T-helper 22 cell (primary cell): Measurements from ENCODE around the gene HOXB1.
A peak's percentile ranks its signal among the peaks of the same experiment; 100 is the strongest.
"Not testable (repeated sequence)": the region's sequence is repeated elsewhere in the genome, so short reads cannot be mapped to it uniquely, and the experiment has no call there.

Experiments used
- DNase-seq: peaks from one replicate; pipeline ENCODE4 v3.0.0-alpha.2; 2020; ENCODE audit warnings: low read depth

HOXB1 gene

GRCh38 chr17:48519427-48519826 lies 11.4 kb downstream of the HOXB1 start:
- no peak for DNase-seq

GRCh38 chr17:48517478-48517877 lies 13.3 kb downstream of the HOXB1 start:
- DNase-seq = no peak

- no peak for DNase-seq
Observed at GRCh38 chr17:48515925-48516900, 14.6 kb downstream of the HOXB1 start.

- no peak for DNase-seq
Observed at GRCh38 chr17:48514477-48514876, 16.3 kb downstream of the HOXB1 start.

- DNase-seq = no peak
Observed at GRCh38 chr17:48513666-48514455, 16.9 kb downstream of the HOXB1 start.

GRCh38 chr17:48513097-48513496 lies 17.7 kb downstream of the HOXB1 start:
- DNase-seq = no peak

- DNase-seq = peak; percentile 24
Observed at GRCh38 chr17:48510761-48511604, 19.8 kb downstream of the HOXB1 start.

- DNase-seq = no peak
Observed at GRCh38 chr17:48510381-48510760, 20.4 kb downstream of the HOXB1 start.

GRCh38 chr17:48509708-48510107 lies 21.1 kb downstream of the HOXB1 start:
- DNase-seq = not testable (repeated sequence)

GRCh38 chr17:48506246-48506645 lies 24.6 kb downstream of the HOXB1 start:
- DNase-seq = no peak

- DNase-seq = peak; percentile 61
Observed at GRCh38 chr17:48505788-48506187, 25.0 kb downstream of the HOXB1 start.

GRCh38 chr17:48504953-48505352 lies 25.9 kb downstream of the HOXB1 start:
- DNase-seq = no peak

GRCh38 chr17:48503747-48504146 lies 27.1 kb downstream of the HOXB1 start:
- no peak for DNase-seq

- DNase-seq = no peak
Observed at GRCh38 chr17:48502901-48503300, 27.9 kb downstream of the HOXB1 start.

GRCh38 chr17:48502312-48502711 lies 28.5 kb downstream of the HOXB1 start:
- DNase-seq = no peak

- no peak for DNase-seq
Observed at GRCh38 chr17:48500435-48501426, 30.1 kb downstream of the HOXB1 start.

- DNase-seq = no peak
Observed at GRCh38 chr17:48499735-48500434, 30.9 kb downstream of the HOXB1 start.

- no peak for DNase-seq
Observed at GRCh38 chr17:48499248-48499647, 31.6 kb downstream of the HOXB1 start.

GRCh38 chr17:48498164-48498850 lies 32.5 kb downstream of the HOXB1 start:
- no peak for DNase-seq

- no peak for DNase-seq
Observed at GRCh38 chr17:48497103-48497502, 33.7 kb downstream of the HOXB1 start.
